ENCODE measurements around the gene PGM2.

- TF ChIP-seq, protein P1, sequence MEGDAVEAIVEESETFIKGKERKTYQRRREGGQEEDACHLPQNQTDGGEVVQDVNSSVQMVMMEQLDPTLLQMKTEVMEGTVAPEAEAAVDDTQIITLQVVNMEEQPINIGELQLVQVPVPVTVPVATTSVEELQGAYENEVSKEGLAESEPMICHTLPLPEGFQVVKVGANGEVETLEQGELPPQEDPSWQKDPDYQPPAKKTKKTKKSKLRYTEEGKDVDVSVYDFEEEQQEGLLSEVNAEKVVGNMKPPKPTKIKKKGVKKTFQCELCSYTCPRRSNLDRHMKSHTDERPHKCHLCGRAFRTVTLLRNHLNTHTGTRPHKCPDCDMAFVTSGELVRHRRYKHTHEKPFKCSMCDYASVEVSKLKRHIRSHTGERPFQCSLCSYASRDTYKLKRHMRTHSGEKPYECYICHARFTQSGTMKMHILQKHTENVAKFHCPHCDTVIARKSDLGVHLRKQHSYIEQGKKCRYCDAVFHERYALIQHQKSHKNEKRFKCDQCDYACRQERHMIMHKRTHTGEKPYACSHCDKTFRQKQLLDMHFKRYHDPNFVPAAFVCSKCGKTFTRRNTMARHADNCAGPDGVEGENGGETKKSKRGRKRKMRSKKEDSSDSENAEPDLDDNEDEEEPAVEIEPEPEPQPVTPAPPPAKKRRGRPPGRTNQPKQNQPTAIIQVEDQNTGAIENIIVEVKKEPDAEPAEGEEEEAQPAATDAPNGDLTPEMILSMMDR (IDR thresholded peaks at IDR 0.05), result no peak
- no peak for TF ChIP-seq EP300 (IDR thresholded peaks at IDR 0.05)
Observed at GRCh38 chr4:37827802-37828321, 1.4 kb downstream of the PGM2 start.

Data from sigmoid colon (tissue), 4 donors.